HG02840 (cell line): ENCODE results near the gene TRIM72.
A peak's percentile ranks its signal among the peaks of the same experiment; 100 is the strongest.
"Not testable (repeated sequence)": the region's sequence is repeated elsewhere in the genome, so short reads cannot be mapped to it uniquely, and the experiment has no call there.

Source experiments
- ATAC-seq: cut with Tn5 transposase; IDR thresholded peaks from one replicate; pipeline ENCODE4 v1.9.1; 2021; ENCODE audit warnings: mild to moderate bottlenecking, moderate library complexity, moderate number of reproducible peaks; ENCODE audit not compliant: unreplicated experiment, low FRiP score

Gene TRIM72

DNA sequence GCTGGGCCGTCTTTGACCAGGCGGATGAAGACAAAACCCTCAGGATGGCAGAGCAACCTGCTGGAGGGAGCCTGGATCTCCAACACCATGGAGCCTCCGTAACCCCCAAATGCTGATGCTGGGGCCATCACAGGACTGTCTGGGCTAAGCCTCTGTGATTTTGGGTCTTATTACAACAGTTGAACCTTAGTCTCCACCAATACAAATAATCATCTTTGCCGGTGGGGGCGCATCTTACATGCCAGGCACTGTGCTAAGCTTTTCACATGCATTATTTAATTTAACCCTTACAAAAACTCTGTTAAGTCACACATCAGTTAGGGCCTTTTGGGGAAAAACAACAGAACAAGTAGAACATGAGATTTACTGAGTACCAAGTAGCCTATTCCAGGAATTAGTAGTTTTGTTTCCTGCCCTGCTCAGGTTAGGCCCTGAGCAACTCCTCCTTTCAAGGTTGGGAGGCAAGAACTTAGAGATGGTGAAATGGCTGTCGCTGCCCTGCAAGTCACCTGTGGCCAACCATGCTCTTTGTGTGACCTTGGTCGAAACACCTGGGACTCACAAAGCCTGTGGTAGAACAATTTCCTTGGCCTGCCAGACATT lies 37.0 kb downstream of the TRIM72 start:
- ATAC-seq, result no peak

- no peak for ATAC-seq
Observed at GRCh38 chr16:31251435-31251834, 37.5 kb downstream of the TRIM72 start.

DNA sequence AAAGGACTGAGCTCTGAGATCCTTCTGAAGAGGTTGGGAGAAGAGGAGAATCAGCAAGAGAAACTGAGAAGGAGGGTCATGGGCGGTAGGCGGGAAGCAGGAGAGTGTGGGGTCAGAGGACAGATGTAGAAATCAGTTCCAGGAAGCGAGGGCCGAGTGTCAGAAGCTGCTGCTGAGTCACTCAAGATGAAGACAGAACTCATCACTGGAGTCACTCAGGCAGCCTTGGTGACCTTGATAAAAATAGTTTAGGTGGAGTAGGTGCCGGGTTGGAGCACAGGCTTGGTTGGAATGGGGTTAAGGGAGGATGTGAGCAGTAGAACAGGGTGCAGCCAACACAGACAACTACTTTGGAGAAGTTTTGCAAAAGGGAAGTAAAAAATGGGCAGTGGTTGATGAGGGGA lies 39.7 kb downstream of the TRIM72 start:
- ATAC-seq, result no peak

DNA sequence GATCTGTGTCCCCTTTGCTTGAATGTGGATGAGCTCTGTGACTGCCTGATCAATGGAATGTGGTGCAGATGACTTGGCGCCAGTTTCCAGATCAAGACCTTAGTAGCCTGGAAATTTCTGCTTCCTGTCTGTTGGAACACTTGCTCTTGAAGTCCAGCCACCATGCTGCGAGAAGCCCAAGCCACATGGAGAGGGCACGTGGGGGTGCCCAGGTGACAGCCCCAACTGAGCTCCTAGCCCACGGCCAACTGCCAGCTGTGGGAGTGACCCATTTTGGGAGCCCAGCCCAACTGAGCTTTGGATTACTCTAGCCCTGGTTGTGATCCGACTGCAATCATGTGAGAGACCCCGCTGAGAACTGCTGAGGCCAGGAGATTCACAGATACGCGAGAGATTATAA lies 42.5 kb downstream of the TRIM72 start:
- ATAC-seq, result no peak

DNA sequence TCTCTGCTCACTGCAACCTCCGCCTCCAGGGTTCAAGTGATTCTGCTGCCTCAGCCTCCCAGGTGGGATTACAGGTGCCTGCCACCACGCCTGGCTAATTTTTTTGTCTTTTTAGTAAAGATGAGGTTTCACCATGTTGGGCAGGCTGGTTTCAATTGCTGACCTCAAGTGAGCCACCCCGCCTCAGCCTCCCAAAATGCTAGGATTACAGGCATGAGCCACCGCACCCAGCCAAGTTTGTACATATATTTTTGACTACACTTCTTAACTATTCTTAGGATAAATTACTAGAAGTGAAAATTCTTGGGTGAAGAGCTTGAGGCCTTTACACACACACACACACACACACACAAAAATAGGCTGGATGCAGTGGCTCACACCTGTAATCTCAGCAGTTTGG lies 44.4 kb downstream of the TRIM72 start:
- ATAC-seq, result no peak

- no peak for ATAC-seq
Observed at GRCh38 chr16:31260136-31260931, 46.4 kb downstream of the TRIM72 start.

GRCh38 chr16:31262084-31262483 lies 48.2 kb downstream of the TRIM72 start:
- no peak for ATAC-seq

DNA sequence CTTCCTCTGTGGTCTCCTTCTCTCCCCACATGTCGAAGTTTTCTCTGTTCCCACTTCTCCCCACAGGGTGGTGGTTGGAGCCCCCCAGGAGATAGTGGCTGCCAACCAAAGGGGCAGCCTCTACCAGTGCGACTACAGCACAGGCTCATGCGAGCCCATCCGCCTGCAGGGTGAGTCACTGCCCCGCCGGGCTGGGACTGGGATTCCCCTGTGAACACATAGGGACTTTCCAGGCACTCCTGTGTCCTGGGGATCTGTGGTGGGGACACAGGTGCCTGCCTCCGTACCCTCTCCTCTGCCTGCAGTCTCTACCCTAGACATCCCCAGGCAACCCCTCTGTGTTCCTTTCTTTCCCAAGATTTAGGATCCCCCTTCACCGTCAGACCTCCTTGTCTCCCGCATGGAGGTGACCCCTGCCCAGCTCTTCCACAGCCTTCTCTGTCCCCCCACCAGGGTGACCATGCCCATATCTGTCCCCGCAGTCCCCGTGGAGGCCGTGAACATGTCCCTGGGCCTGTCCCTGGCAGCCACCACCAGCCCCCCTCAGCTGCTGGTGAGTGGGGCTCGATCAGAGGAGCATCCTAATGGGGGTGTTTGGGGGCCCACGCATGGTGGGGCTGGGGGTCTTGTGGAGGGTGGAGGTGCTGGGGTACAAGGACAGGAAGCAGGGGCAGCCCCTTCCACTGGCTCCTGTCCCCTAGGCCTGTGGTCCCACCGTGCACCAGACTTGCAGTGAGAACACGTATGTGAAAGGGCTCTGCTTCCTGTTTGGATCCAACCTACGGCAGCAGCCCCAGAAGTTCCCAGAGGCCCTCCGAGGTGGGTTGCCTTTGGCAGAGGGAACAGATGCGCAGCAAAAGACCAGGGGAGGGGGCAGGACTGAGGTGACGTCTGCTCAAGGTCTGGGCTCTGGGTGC lies 51.7 kb downstream of the TRIM72 start:
- ATAC-seq, result peak; percentile 85

GRCh38 chr16:31267332-31268032 lies 53.6 kb downstream of the TRIM72 start:
- ATAC-seq, result no peak

DNA sequence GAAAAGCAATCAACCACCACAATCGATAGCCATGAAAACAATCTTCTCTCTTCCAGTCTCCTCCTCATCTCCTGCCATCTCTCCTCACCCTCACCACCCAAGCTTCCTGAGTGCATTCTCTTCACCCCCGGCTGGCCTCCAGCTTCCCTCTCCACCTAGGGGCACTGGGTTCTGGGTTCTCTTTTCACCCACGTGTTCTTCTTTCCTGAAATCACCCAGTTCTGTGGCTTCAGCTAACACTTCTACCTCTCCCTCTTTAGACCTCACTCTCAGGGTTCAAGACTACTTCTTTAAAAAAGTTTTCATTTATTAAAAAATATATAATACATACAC lies 54.1 kb downstream of the TRIM72 start:
- no peak for ATAC-seq

DNA sequence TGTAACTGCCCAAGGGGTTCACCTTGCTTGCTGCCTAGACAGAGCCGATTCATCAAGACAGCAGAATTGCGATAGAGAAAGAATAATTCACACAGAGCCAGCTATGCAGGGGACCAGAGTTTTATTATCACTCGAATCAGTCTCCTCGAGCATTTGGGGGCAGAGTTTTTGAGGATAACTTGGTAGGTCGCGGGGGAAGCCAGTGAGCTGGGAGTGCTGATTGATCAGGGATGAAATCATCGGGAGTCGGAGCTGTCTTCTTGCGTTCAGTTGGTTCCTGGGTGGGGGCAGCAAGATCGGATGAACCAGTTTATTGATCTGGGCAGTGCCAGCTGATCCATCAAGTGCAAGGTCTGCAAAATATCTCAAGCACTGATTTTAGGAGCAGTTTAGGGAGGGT lies 55.0 kb downstream of the TRIM72 start:
- ATAC-seq, result no peak

GRCh38 chr16:31269541-31269940 lies 55.6 kb downstream of the TRIM72 start:
- ATAC-seq, result no peak

GRCh38 chr16:31269973-31270372 lies 56.1 kb downstream of the TRIM72 start:
- ATAC-seq, result not testable (repeated sequence)

DNA sequence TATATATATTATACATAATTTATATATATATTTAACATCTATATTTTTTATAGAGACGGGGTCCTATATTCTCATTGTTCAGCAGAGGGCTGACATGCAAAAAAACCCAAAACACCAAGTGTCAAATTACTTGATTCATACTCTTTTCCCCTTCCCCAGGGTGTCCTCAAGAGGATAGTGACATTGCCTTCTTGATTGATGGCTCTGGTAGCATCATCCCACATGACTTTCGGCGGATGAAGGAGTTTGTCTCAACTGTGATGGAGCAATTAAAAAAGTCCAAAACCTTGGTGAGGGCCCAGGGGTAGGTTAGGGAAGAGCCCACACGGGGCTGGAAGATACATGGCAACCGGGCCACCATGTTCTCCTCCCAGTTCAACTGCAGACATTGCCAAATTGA lies 56.9 kb downstream of the TRIM72 start:
- no peak for ATAC-seq

DNA sequence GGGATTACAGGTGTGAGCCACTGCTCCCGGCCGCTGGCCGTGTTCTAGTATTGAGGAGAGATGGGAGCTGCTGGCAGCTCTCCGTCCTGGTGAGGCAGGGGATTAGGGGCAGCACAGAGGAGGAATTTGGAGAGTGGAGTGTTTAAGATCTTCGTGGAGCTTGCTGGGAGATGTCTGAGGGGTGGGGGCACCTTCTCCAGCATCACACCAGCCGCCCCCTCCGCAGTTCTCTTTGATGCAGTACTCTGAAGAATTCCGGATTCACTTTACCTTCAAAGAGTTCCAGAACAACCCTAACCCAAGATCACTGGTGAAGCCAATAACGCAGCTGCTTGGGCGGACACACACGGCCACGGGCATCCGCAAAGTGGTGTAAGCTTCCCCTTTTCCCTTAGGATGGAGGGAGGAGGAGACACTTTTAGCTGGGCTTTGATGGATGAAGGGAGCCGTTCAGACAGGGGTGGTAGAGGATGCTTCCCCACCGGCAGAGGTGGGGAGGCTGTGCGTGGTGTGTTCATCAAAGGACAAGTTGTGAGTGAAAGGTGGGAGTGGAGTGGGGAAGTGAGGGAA lies 57.8 kb downstream of the TRIM72 start:
- no peak for ATAC-seq

GRCh38 chr16:31273187-31273586 lies 59.3 kb downstream of the TRIM72 start:
- no peak for ATAC-seq

- ATAC-seq, result no peak
Observed at GRCh38 chr16:31273676-31274075, 59.8 kb downstream of the TRIM72 start.

GRCh38 chr16:31274831-31275816 lies 61.2 kb downstream of the TRIM72 start:
- no peak for ATAC-seq

DNA sequence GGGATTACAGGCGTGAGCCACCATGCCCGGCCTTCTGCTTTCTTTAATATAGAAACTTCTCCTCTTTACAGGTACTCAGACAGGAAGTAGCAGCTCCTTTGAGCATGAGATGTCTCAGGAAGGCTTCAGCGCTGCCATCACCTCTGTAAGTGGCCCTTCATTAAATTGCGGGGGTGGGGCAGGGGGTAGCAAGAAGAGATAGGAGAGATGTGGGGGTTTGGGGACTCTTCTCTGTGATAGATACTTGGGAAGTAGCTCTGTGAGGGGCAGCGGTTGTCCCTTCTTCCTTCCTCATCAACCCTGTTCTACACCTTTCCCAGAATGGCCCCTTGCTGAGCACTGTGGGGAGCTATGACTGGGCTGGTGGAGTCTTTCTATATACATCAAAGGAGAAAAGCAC lies 62.7 kb downstream of the TRIM72 start:
- ATAC-seq, result no peak
